Measurements from ENCODE around the gene BCAS1.

BCAS1 gene

DNA sequence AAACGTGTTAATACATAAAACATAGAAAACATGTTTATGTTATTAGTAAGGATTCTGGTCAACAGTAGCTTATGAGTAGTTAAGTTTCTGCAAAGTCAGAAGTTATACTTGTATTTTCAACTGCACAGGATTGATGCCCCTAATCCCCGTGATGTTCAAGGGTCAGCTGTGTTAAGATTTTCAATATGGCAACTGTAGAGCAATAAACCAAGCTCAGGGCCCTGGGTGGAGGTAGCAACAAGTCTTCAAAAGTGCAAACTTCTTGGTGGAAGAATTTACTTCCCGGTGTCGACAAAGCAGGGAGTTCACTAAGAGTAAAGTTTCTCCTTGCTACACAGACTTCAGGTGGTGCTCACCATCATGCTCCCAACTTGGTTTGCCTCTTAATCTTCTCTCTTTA is 4.1 kb upstream of the BCAS1 start:
- no peak for DNase-seq

DNA sequence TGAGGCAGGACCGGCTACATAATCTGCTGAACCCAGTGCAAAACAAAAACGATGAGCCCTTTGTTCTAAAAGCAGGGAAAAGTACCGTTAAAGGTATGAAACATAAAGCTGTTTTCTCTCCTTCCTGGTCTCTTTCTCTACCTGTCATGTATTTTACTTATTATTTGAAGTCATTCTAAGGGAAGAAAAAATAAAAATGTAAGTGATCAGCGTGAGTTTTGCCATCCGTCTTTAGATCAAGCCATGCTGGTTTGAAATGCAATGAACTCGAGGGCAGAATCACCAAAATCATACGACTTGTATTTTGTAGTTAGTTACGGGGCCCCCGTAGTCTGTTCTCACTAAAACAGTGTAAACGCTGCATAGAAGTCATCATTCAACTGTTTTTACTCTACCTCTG is 2.9 kb upstream of the BCAS1 start:
- no peak for DNase-seq

DNA sequence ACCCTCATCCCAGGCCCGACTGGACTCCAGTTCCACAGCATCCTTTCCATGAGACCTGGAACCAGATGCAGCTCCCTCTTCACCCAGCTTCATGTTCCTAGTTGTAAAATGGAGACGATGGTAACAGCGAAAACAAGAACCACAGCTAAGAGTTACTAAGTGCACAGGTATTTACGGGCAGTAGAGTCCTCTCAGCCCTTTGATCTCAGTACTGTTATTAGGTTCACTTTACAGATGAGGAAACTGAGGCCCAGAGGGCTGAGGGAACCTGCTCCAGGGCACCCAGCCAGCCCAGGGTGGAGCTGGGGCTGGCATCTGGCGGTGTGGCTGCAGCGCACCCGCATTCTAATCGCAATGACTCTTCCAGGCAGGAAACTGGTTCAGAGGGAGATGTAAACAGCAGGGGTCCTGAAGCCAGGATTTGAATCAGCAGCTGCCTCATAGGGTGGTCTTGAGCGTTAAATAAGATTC is 858 bp downstream of the BCAS1 start:
- no peak for DNase-seq

DNA sequence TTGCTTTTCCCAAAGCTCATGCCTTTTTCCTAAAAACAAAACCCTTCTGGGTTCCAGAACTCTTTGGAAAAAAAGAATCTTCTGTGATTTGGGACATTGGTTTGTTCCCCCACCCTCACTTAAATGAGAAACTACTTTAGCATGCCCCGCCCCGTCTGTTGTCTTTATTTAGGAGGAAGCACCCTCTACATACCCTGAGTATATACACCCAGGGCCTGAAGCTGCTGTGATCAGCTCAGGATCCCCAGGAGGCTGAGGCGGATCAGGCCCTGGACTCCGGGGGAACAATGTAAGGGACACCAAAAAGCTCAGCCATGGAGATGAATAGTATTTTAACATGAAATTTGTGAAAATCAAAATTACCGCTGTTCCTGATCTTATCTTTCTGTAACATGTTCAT is 1.4 kb downstream of the BCAS1 start:
- no peak for DNase-seq

DNA sequence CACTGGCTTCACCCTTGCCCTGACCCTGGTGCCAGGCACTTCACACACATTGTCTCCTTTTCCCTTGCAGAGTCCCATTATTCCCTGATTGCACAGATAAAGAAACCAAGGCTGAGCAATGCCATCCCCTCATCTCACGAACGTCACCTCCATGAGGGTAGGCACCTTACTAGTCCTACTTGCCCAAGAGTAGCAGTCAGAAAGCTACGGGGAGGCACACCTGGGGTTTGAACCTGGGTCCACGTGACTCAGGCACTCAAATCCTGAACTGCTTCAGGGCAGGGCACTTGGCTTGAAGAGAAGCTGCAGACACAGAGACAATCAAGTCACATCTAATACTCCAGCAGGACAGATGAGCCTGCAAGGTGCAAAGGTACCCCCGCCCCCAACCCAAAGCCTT is 1.9 kb downstream of the BCAS1 start:
- no peak for DNase-seq

DNA sequence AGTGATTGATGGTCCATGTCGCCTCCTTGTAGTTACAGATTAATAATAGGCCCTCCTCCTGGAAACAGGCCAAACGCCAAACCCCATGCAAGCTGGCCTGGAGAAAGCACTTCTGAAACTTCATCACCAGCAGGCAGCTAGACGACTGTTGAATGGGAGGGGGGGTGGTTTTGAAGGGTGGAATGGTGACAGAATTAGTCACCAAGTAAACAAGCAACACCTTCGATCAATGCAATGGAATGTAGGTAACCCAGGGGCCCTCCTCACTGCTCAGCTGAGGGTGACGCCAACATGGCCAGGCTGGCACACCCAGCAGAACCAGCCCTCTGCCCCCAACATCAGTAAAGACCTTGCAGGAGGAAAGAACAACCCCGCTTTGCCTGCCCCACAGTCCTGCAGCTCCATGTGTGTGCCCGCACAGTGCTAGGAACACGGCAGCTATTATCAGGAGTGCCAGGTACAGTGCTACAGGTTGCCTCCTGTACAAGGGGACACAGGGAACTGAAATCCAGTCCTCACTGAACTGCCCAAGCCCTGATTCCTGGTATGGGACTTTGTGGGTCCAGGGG is 2.7 kb downstream of the BCAS1 start:
- DNase-seq = no peak

DNA sequence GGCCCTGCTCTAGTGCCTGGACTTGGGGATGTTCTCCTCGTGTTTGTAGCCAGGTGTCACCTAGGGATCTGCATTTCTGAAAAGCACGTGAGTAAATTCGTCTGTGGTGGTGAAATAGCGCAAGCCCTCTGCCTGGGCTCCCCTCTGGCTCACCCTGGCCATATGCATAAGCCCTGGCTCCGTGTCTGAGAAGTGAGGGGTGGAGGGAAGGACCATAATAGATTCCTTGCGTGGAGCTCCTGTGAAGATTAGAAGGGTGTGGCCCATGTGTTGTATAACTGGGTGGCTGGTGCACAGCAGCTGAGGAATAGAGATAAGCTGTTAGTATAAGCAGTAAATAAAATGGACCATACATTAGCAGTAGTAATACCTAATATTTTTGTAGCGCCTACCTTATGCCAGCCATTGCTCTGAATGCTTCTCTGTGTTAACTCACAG is 4.8 kb downstream of the BCAS1 start:
- DNase-seq = no peak

DNA sequence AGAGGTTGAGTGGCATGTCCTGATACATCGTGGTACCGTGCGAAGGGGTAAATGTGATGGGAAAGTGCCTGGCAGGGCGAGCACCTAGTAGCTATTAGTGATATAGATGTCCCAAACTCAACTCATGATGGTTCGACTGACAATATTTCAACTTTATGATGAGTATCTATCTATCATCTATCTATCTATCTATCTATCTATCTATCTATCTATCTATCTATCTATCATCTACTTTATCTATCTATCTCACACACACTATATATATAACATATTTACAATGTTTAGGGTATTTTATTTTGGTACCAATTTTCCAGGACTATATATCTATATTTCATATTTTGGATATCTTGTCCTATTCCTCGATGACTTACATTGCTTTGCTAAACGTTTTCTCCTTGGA is 5.5 kb downstream of the BCAS1 start:
- no peak for DNase-seq

DNA sequence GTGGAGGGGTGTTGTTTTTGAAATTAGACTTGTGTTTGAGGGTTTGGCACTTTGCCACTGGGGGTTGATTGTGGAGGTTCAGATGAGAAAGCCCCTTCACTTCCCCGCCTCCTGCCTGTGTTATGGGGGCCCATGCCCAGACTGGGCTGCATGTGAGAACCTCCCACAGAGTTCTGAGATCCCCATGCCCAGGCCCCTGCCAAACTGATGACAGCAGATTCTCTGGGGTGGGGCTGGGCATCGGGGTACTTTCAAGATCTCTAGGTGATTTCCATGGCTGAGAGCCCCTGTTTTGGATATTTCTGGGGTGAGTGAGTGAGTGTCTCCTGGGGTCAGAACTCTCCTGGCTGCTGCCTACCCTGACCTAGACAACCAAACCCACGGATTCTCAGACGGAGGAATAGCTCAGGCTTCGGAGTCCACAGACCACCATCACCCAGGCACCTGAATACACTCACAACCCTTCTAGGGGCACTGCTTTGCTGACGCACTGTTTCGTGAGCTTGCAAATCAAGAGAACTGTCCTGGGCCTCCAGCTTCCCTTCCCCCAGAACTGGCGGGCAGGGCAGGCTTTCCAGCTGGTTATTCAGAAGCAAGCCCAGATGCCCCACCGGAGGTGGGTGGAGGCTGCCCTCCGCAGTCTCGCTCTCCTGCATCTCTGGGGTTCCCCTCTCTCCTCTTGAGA is 6.3 kb downstream of the BCAS1 start:
- no peak for DNase-seq

DNA sequence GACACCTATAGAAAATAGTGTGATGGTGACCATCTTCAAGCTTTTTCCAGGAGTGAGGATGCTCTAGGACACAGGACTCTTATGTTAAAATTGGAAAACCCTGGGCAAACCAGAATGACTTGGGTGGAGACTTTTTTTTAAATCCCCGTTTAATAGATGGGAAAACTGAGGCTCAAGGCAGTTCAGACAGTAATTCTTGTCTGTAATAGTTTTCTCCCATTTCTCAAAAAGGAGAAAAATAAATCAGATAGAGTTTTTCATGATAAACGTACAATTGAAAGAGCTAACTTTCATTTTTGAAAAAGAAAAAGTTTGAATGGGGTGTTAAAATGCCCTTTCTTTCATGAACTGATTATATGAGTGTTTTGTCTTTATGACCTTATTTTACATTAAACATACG is 6.8 kb downstream of the BCAS1 start:
- DNase-seq = no peak

DNA sequence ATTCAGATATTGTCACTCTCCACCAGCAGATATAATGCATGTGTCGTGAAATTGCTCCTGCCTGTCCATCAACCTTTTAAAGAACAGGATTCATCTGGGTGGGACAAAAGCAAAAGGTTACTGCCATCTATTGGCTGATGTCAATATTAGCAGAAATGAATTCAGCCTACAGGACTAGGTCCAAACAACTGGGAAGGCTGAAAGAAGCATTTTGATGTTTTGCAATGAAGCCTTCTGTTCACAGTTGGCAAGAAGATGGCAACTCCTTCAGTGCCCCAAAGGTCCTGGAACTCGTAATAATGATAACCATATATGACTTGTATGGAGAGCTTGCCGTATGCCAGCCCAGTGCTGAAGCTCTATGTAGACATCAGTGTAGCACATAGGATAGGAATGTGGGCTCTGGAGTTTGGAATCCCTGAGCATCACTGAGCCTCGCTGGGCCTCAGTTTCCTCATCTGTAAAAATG is 7.5 kb downstream of the BCAS1 start:
- DNase-seq = no peak

DNA sequence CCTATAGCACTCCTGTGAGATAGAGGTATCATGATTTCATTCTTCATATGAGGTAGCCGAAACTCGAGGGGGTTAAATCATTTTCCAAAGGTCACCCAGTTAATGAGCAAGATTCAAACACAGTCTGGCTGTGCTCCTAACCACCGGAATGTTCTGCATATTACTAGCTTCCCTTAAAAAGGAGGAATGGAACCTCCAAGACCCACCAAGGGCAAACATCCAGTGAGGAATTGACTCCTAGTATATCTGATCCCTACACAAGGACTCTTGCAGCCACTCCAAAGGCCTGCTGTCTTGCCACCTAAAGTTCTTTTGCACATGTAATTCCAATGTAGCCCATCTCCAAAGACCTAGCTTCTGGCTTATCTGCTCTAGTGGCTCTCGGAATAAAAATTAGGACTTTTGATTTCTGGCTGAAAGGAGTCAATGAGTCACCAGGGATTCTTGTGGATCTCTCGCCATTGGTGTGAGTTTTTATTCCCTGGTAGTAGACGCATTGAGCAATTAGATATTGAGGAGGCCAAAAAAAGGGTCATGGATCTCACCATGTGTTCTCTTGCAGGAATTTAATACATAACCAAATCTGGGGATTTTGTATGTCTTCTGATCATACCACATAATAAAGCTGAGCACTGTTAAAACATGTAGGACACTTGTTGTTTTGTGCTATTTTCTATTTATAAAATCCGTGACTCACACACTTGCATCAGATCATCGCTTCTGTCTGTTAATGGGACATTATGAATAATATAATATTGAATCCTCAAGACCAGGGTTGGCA is 9.1 kb downstream of the BCAS1 start:
- DNase-seq = no peak

DNA sequence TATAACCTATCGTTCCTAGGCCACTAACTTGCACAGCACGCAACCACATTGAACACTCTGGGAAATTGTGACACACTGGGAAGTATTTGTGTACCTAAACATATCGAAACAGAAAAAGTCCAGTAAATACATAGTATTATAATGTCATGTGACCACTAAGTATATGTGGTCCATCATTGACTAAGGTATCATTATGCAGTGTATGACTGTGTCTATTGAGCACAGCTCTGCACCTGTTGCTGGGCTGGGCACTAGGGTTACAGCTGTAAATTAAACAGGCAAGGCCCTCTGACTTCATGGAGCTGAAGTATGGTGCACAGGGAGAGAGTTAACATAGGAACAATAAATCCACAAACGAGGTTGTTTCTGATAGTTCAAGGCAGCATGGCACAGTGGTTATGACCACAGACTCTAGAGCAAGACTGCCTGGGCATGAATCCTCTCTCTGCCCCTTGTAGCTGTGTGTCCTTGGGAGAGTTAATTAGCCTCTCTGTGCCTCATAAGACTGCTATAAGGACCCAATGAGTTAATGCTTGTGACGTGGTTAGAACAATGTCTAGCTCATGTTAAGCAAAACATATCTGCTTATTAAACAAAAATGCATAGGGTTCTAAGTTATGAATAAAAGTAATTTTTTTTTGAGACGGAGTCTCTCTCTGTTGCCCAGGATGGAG is 10.6 kb downstream of the BCAS1 start:
- no peak for DNase-seq

DNA sequence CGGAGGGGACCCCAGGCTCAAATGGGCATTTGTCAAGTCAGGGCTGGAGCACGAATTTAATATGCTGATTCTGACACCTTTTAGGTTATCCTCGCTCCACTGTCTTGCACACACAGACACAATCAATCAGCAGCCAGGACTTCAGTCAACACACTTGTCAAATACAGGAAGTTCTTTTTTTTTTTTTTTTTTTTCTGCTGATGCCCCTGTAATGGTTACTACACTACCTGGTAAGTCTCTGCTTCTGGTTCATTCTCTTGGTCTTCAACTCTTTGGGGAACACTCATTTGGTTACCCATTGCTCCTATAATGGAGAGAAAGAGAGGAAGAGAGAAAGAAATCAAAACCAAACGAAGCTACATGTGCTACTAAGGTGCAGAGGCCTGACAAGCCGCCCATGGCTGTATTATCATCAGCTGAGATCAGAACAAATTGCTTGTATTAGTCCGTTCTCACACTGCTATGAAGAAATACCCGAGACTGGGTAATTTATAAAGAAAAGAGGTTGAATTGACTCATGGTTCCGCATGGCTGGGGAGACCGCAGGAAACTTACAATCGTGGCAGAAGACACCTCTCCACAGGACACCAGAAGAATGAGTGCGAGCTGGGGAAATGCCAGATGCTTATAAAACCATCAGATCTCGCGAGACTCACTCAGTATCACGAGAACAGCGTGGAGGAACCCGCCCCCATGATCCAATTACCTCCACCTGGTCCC is 11.8 kb downstream of the BCAS1 start:
- DNase-seq = no peak

DNA sequence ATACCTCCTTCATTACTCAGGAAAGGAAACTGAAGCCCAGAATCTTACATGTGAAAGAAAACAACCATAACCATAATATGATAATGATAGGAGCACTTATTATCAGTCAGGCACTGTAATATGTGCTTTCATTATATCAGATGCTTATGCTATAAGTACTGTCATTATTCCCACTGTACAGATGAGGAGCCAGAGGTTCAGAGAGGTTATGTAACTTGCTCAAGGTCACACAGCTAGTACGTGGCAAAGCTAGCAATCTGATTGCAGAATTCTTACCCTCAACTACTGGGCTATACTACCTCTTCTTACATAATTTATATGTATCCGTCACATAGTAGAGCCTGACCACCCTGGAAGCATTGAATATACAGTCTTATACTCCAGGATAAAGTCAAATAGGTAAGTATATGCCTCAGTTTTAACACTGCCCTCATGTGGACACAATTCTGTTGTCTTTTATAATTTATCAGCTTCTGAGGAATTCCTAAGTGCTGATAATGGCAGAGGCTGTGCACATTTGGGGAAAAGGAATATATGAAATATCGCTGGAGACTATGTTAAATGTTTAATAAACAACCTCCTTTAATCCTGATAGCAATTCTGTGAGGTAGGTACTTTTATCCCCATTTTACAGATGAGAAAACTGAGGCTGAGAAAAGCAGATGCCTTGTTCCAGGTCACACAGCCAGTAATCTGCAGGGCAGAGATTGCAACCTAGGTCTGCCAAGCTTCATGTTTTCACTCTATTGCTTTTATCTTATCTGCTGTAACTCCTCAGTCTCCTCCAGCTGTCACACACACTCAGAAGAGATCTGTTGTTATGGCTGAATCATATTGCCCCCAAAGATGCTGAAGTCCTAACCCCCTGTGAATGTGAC is 13.4 kb downstream of the BCAS1 start:
- DNase-seq = no peak

DNA sequence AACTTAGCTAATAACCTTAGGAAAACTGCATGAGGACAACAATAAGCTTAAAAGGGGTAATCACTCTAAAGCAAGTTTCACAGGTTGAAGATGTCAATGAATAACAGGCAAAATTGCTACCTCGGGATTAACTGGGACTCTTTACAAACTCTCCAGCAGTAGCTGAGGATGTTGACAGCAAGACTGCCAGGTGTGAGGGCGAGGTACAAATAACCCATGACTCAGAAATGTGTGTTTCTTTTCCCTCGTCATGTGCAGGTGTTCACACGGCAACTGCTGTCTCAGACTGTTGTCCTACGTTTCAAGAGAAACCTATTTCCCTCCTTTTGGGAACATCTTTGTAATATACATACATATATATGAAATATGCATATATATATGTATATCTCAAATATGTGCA is 15.9 kb downstream of the BCAS1 start:
- DNase-seq = no peak

DNA sequence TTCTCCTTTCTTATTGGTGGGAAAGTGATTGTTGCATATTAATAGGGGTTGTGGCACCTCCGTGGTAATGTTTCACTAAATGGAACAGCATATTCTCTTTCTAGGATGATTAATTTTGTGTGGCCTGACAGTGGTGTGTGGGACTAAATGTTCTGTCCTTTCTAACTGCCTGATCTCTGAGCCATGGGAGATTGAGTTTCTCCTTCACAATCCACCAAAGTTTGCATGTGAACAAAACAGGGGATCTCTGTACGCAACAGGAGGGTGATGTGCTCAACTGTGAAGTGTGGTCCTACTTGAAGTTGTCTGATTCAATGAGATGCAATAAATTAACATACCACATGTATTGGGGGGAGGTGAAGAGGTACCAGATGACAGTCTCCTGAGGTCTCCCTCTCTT is 19.3 kb downstream of the BCAS1 start:
- no peak for DNase-seq

DNA sequence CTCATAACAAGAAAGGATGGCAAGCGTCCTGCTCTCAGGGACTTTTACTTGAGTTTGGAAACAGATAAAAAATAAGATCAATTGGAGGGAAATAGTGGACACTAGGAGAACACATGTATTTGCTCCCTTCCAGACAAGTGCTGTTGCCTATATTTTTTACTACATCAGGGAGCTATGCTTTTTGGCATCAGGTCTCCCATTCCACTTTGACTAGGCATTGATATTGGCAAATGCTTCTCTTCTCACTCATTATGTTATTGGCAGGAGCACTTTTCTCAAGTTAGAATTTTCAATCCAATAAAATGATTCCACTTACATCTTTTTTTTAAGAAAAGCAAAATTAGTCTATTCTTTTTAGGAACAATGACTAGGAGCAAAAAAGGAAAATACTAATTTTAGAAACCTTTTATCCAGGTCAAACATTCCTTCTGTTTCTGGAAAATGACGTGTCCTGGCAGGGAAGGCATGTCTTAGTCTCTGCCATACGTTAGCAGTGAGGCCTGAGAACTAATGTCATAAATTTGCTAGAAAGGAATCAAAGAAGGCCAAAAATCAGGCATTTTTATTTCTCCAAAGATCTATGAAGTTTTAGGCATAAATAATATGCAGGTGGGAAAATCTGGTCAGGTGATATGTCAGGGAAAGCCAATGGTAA is 21.4 kb downstream of the BCAS1 start:
- DNase-seq = no peak

DNA sequence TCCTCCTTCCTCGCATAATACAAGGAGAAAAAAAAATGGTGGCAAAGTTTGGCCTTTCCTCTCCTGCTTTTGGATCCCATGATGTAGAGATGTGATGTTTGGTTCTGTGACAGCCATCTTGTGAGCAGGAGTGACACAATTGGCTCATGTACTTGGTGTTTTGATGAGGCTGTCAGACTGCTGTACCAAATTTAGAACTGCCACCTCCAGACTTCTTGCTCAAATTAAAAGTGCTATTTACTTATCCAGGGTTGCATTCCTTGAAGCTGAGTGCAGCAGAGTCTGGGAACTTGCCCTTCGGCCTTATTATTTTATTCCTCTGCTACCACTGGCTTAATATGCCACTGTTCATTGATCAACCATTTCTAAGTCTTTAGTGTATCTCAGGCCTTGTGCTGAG is 21.9 kb downstream of the BCAS1 start:
- DNase-seq = no peak

DNA sequence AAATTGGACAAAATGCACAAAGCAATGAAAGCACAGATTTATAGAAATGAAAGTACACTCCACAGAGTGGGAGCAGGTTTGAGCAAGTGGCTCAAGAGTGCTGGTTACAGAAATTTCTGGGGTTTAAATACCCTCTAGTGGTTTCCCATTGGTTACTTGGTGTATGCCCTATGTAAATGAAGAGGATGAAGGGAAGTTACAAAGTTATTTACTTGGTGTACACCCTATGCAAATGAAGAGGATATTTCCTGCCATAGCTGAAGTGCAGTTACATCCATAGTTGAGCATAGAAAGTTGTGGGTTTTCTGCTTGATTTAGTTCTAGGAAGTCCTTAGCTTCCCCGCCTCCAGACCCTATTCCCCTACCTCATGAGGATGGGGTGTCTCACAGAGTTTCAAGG is 22.7 kb downstream of the BCAS1 start:
- DNase-seq = no peak

DNA sequence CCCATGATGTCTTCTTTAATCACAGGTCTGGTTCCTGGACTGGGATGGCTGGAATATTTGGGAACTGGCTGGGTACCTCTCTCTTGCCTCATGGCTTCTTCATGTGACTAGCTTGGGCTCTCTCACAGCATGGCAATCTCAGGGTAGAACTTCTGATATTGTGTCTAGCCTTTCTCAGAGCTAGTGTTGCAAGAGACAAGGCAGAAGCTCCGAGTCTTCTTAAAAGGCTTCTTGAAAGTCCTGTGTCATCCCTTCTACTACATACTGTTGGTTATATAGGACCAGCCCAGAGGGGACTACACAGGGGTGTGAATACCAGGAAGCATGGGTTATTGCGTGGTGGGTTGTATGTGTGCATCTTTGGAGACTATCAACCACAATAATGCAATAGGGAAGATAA is 23.3 kb downstream of the BCAS1 start:
- no peak for DNase-seq

All from NCI-H510A (cell line).